Hepatic stellate cell (primary cell): ENCODE results near the gene SLC6A20.
A peak's percentile ranks its signal among the peaks of the same experiment; 100 is the strongest.

Source experiments
- DNase-seq: peaks from one replicate; pipeline ENCODE4 v3.0.0; 2011; ENCODE audit warnings: low spot score

The SLC6A20 gene, protein sequence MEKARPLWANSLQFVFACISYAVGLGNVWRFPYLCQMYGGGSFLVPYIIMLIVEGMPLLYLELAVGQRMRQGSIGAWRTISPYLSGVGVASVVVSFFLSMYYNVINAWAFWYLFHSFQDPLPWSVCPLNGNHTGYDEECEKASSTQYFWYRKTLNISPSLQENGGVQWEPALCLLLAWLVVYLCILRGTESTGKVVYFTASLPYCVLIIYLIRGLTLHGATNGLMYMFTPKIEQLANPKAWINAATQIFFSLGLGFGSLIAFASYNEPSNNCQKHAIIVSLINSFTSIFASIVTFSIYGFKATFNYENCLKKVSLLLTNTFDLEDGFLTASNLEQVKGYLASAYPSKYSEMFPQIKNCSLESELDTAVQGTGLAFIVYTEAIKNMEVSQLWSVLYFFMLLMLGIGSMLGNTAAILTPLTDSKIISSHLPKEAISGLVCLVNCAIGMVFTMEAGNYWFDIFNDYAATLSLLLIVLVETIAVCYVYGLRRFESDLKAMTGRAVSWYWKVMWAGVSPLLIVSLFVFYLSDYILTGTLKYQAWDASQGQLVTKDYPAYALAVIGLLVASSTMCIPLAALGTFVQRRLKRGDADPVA

GRCh38 chr3:45795882-45796765 lies at the start of gene SLC6A20:
TSS of gene SLC6A20 (minus strand) at chr3:45796536. CDS start at chr3:45796419, 117 bp downstream.
- no peak for DNase-seq

DNA sequence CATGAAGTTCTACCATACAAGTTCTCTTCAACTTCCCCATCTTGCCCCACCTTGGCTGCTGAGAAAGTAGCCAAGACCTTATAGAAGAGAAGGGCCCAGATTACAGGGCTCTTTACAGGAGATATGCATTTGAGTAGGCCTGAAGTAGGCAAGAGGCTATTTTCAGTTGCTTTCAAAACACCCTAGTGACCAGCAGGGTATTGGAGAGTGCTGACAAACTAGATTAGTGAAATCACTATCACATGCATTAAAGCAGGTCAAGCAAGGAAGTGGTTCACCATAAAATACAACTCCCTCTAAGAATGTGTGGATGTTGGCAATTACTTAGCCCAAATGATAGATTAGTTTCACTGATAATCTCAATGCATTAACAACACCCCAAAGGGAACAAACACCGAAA lies 48.3 kb upstream of the SLC6A20 start:
- no peak for DNase-seq

DNA sequence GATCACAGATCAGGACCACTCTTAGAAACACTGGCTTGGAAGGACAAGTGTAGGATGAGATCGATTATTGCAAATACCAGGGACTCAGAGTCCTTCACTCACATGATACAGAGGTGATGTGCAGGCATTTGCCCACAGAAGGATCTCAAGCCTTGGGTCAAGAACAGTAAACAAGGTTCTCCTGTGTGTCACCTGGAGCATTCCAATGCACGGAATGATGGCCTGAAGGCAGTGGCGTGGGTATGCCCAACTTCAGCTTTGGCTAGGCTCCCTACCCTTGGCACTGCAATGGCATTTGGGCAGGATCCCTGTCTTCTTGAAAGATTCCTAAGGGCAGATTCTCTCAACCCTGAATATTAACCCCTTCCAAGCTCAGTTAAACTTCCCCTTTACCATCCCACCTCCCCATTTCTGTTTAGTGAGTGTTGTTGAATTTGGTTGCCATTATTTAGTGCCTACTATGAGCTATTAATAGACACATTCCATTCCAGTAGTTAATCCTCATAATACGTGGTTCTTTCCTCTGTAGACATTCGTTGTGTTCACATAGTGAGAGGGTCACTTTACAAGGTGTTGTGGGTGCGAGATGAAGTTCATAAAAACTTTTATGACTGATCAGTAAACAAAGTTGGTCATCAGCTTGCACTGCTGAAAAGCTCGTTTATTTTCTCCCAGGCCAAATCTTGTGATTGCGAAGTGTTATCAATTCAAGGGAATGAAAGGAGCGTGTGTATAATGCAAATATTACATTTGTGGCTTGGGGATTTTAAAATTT lies 46.7 kb upstream of the SLC6A20 start:
- DNase-seq, result no peak

GRCh38 chr3:45841757-45842491 lies 45.6 kb upstream of the SLC6A20 start, which contains the start of gene LZTFL1:
TSS of gene LZTFL1 (minus strand) at chr3:45842119. CDS start at chr3:45841991, 128 bp downstream.
- DNase-seq, result peak; percentile 92

- no peak for DNase-seq
These were observed 45.1 kb upstream of the SLC6A20 start for GRCh38 chr3:45841420-45841756.

GRCh38 chr3:45838466-45838865 lies 42.1 kb upstream of the SLC6A20 start:
- no peak for DNase-seq

DNA sequence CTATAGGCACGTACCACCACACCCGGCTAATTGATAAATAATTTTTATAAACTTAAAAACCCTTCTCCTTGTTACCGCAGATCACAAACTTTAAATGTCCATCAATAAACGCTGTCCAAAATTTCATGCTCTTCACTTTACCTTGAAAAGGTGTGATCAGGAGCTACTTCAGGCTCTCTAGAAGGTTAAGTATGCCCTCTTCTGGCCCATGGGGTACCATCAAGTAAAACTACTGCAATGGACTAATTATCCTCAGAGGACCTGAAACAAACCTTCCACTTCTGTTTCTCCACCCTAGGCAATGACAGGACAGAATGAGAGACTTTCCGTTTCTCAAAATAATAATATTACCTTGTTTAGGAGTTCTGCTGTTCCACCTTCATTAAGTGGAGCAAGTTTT lies 36.4 kb upstream of the SLC6A20 start:
- no peak for DNase-seq

DNA sequence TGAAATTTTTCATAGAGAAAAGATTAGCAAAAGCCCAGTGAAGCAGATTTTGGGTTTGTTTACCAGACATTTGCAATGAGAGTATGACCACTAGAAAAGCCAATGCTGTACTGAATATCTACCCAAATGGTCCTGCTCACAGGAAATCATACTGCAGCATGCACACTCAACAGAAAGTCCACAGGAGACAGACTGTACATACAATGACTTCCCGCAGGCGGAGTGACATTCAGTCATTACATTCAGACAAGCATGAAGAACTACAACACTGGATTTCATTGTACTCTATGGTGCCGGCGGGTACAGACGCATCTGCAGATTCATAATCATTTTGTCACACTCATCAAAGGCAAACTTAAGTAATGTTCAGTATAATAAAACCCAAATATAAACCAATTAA lies 33.8 kb upstream of the SLC6A20 start:
- no peak for DNase-seq

- no peak for DNase-seq
These were observed 30.6 kb upstream of the SLC6A20 start for GRCh38 chr3:45826908-45827307.

- no peak for DNase-seq
These were observed 30.0 kb upstream of the SLC6A20 start for GRCh38 chr3:45826321-45826720.

DNA sequence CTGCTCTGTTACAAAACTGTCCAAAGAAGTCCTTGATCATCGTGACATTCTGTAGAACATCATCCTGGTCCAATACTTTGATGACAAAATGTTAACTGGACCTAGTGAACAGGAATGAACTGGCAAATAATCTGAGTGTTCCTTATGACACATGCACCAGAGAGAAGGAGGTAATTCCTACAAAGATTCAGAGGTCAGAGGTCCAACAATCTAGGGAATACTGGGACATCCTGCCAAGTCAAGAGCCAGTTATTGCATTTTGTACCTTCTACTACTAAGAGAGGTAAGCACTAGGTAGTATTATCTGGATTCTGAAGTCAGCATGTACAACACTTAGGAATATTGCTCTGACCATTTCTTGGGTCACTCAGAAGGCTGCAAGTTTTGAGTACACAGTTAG lies 24.8 kb upstream of the SLC6A20 start:
- DNase-seq, result no peak

DNA sequence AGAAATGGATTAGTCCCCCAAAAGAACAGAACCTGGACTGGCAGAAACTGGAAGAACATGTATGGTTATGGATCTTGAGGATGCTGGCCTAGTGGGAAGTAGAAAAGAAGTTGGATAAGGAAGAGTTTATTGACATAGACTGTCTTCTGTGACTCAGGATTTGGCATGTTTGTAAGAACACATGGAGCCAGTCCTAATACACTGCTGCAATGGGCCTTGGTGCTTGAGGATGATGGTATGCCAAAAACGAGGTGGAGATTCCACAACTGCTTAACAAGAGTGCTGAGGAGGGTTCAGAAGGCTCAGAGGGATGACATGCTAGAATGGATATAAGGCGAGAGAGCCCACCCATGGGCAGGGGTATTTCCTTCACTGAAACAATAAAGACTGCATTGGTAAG lies 23.2 kb upstream of the SLC6A20 start:
- no peak for DNase-seq

GRCh38 chr3:45817831-45818522 lies 21.6 kb upstream of the SLC6A20 start:
- peak; percentile 47 for DNase-seq

- no peak for DNase-seq
These were observed 20.2 kb upstream of the SLC6A20 start for GRCh38 chr3:45816544-45816943.

GRCh38 chr3:45814322-45814721 lies 18.0 kb upstream of the SLC6A20 start:
- no peak for DNase-seq

DNA sequence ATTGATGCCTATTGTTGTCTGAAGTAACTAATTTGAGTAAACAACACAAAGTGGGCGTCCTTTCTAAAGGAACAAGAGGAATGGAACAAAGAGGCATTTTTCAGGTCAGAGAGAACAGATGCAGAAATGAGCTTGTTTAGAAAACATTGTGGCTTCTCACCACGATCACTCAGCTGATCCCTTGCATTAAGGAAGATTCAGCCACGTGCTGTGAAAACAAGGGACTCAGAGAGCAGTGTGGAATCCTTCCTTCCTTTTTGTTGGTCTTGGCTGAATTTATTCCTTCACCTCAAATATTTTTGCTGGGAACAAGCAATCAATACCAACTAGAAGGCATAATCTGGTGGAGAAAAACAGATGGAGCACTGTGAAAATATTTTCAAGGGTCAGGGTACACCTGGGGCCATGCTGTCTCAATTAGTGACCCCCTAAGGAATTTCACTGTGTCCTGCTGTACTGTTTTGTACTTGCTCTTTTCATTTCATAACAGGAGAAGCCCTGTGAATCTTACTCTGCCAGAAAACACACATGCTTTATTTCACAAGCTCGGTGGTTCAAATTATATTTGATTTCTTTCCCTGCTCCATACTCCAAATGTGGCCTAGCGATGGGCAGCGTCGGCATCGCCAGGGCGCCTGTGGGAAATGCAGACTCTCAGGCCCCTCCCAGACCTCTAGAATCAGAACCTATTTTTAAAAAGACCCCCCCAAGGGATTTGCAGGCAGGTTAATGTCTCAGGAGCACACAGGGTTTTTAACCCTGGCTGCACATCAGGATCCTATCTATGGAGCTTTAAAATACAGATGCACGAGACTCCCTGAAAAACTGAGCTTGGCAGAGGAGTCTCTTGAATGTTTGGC lies 11.6 kb upstream of the SLC6A20 start:
- no peak for DNase-seq

DNA sequence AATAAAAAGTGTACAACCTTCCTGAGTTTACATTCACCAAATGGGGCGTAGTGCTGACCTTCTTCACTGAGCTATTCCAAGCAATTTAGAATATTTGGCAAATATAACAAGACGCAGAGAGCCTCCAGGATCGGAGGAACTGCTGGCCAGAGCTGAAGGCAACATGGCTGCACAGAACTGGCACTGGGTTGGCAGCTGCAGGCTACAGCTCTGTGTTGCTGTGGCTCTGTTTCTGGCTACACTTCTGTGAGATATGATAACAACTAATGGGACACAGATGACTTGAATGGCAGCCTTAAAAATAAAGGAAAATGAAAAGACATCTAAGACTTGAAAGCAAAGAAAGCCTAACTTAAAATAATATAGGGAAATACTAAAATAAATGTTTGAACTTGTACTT lies 10.8 kb upstream of the SLC6A20 start:
- DNase-seq, result no peak

DNA sequence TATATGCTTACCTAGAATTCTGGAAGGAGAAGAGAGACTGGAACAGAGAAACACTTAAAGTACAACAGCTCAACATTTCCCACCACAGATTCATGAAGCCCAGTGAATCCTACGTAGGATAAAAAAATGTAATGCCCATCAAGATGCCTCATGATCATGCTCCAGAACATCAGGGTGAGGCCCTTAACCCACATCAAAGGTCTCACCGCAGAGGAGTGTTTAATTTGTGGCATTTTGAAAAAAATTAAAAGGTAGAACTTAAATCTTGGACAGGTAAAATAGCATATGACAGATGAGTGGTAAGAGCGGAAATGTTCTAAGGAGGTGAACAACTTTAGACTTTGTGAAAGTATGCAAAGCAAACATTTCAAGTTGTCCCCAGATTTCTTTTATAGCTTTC lies 9.7 kb upstream of the SLC6A20 start:
- DNase-seq, result no peak

DNA sequence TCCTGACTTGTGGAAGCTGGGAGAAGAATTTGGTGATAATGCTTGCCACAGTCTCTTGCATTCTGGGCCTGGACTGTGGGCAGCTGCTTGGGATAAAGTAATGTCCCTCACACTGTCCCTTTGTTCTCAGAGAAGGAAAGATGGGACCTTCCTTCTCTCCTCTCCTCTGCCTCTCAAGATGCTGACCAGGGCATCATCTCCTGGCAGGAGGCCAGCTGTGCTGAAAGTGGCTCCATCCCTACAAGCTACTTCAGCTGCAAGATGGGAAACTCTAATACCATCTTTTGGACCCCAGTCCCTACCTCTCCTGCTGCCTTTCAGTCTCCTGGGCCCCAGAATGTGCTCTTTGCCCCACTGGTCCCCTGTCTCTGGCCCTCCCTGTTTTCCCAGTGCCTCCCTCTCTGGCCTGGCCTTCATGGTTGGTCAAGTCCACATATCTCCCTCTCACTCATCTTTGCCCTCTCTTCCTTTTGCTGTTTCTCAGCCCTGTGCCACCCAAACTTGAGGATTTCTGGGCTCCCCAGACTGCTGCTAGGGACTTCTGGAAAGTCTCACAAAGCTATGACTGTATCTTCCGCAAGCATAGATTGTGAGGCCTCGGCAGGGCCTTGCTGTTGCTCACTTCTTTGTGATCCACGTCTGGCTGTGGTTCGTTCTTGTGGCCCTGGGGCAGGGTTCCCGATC lies 7.1 kb upstream of the SLC6A20 start:
- DNase-seq, result no peak
